Vagina (tissue), 2 donors: Measurements from ENCODE around the gene TENM4.

Source experiments
- POLR2A ChIP-seq, 2 donors: fragments of 450-650 bp; IDR thresholded peaks; one replicate each; pipeline ENCODE4 v1.6.1; 2017; ENCODE audit warnings: antibody characterized with exemption in 2 of 2, mild to moderate bottlenecking in 2 of 2, moderate library complexity in 2 of 2
- POLR2AphosphoS5 ChIP-seq, 2 donors: sonication (generic); formaldehyde crosslinking; IDR thresholded peaks; one replicate each; pipeline ENCODE4 v1.9.0; 2017; ENCODE audit warnings: antibody characterized with exemption in 2 of 2, mild to moderate bottlenecking in 2 of 2, low read depth in 1 of 2; ENCODE audit not compliant: insufficient read depth in 1 of 2
- TF ChIP-seq, protein P1 (sequence below), 3 experiments: fragments of 450-650 bp in 2 of 3; fragments of 200-600 bp in 1 of 3; sonication (generic) in 1 of 3; IDR thresholded peaks; one replicate each; pipeline ENCODE4 v1.5.1; 2017 to 2019; ENCODE audit warnings: antibody characterized with exemption in 3 of 3, mild to moderate bottlenecking in 2 of 3, moderate library complexity in 2 of 3

- TF ChIP-seq, protein P1, sequence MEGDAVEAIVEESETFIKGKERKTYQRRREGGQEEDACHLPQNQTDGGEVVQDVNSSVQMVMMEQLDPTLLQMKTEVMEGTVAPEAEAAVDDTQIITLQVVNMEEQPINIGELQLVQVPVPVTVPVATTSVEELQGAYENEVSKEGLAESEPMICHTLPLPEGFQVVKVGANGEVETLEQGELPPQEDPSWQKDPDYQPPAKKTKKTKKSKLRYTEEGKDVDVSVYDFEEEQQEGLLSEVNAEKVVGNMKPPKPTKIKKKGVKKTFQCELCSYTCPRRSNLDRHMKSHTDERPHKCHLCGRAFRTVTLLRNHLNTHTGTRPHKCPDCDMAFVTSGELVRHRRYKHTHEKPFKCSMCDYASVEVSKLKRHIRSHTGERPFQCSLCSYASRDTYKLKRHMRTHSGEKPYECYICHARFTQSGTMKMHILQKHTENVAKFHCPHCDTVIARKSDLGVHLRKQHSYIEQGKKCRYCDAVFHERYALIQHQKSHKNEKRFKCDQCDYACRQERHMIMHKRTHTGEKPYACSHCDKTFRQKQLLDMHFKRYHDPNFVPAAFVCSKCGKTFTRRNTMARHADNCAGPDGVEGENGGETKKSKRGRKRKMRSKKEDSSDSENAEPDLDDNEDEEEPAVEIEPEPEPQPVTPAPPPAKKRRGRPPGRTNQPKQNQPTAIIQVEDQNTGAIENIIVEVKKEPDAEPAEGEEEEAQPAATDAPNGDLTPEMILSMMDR (IDR thresholded peaks at IDR 0.05) = no peak
- TF ChIP-seq POLR2AphosphoS5 (IDR thresholded peaks at IDR 0.05; ENCODE audit: insufficient read depth in 1 of 2, low read depth in 1 of 2) (no peak), POLR2A (IDR thresholded peaks at IDR 0.05) (no peak)
These were observed 534.3 kb downstream of the TENM4 start for GRCh38 chr11:78906566-78906965.
